Kidney (tissue), 14 donors: ENCODE results near the gene KRT33A. TPM values are rescaled to one million over a fixed set of nuclear protein-coding genes. Genes with fewer than 3 reads are reported as not detected.

Source experiments
- DNase-seq, 5 donors: peaks; one replicate each; pipeline ENCODE4 v3.0.0-alpha.2; 2013 to 2020
- FAIRE-seq: peaks from 2 replicates; lab custom pipeline; 2012; peaks lifted over from hg19 to GRCh38; lab: Jason Lieb, UNC
- H3K27ac ChIP-seq, 2 donors: one replicate each; pipeline ENCODE4 v1.7.0; 2013; ENCODE audit warnings: low read depth in 2 of 2, low read length in 2 of 2, inconsistent platforms in 1 of 2
- H3K27me3 ChIP-seq: one replicate; pipeline ENCODE4 v1.7.1; 2013; ENCODE audit warnings: low read length, inconsistent platforms; ENCODE audit not compliant: control insufficient read depth, insufficient read depth
- H3K36me3 ChIP-seq, 3 donors: one replicate each; pipeline versions ENCODE4 v1.7.0 to v1.7.1; 2013; ENCODE audit warnings: low read length in 3 of 3, control low read depth in 1 of 3, inconsistent platforms in 1 of 3; ENCODE audit not compliant: insufficient read depth in 3 of 3, control insufficient read depth in 2 of 3
- H3K4me1 ChIP-seq, 3 donors: one replicate each; pipeline versions ENCODE4 v1.7.0 to v1.7.1; 2013; ENCODE audit warnings: low read length in 3 of 3, inconsistent platforms in 1 of 3, low read depth in 1 of 3; ENCODE audit not compliant: control insufficient read depth in 2 of 3, insufficient read depth in 2 of 3
- H3K4me3 ChIP-seq, 3 donors: one replicate each; pipeline versions ENCODE4 v1.7.0 to v1.8.1; 2013; ENCODE audit warnings: low read length in 3 of 3, control low read depth in 1 of 3, inconsistent platforms in 1 of 3
- H3K9ac ChIP-seq, 3 donors: one replicate each; pipeline versions ENCODE4 v1.7.0 to v1.7.1; 2013; ENCODE audit warnings: low read length in 3 of 3, control low read depth in 1 of 3, inconsistent platforms in 1 of 3
- H3K9me3 ChIP-seq, 3 donors: one replicate each; pipeline versions ENCODE4 v1.7.0 to v1.7.1; 2013; ENCODE audit warnings: low read length in 3 of 3, control low read depth in 1 of 3, inconsistent platforms in 1 of 3; ENCODE audit not compliant: control insufficient read depth in 2 of 3, insufficient read depth in 1 of 3
- CTCF ChIP-seq: IDR thresholded peaks from 3 replicates; pipeline ENCODE4 v1.5.1; 2012; ENCODE audit warnings: mild to moderate bottlenecking, moderate library complexity, borderline replicate concordance; ENCODE audit not compliant: insufficient read depth; ENCODE audit errors: extremely low read depth
- intact Hi-C: fragments of 100-400 bp; cut with DNase I; formaldehyde crosslinking; loops from one replicate; pipeline ENCODE4 v1.11.1; 2022
- polyA plus RNA-seq: library from polyadenylated mRNA; stranded (reverse); fragments of 350-450 nt; fragmentation: Illumina TruSeq; extraction: RNeasy Lipid Tissue Mini Kit (QIAGEN cat#74804); gene quantifications from one replicate; pipeline ENCODE4 v1.2.3, GENCODE V29; 2014; ENCODE audit warnings: low read depth, low replicate concordance; ENCODE audit not compliant: insufficient read depth
- total RNA-seq: library from RNA; stranded (reverse); fragmentation: NEBNext Ultra II Directional; extraction: Animal tissue kit (Norgen Biotek cat#: 25700); gene quantifications from one replicate; pipeline ENCODE4 v1.2.1, GENCODE V29; 2021
- donor health status: control.
- donor health status: control.
- donor health status: control.
- donor health status: control.
- donor health status: control.
- donor health status: DM: yes; HTN: yes; CAD: no.
- donor health status: Normal renal cell carcinoma (clear cell type).

Gene KRT33A
- total and polyA plus RNA-seq, 2 donors from 2014 or later: not detected

DNA sequence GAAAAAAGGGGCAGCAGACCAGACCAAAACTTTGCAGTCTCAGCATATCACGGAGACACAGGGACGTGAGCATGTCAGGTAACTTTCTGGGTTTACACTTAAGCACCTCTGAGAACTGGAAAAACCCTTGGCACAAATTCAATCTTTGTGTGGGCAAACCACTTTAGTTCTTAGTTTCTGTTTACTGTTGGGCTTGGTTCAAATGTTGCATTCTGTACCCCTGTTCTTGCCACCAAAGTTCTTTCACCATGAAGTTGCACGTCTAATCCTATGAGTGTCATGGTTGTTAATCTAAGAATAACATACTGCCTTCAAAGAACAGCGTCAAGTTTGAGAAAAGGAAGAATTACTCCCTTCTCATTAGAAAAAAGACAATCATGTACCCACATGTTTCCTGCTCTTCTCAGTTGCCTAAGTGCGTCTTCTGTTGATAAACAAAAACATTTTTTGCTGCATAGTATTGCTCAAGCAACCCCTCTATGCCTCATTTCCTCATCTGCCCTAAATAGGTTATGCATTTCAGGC is 11.6 kb downstream of the KRT33A start:
- H3K9ac ChIP-seq: no peak overlapping the region
- DNase-seq (peak in 1 of 5 donors; percentile 37), FAIRE-seq (no peak)
- H3K4me1 ChIP-seq: peaks cover 0 to 2% (median 2%) of the 10 kb centered on the region in 3 donors
- H3K9me3 ChIP-seq: no peaks in the 10 kb centered on the region
- intact Hi-C loops: no loop called here
- H3K4me3 ChIP-seq: no peak overlapping the region
- H3K27me3 ChIP-seq: no peaks in the 10 kb centered on the region
- no peak for TF ChIP-seq CTCF
- H3K36me3 ChIP-seq: no peaks in the 10 kb centered on the region
- H3K27ac ChIP-seq: no peak overlapping the region

- TF ChIP-seq CTCF: no peak
- Histone ChIP-seq H3K4me3 (no peak overlapping the region), H3K9me3 (no peaks in the 10 kb centered on the region), H3K27me3 (no peaks in the 10 kb centered on the region), H3K4me1 (peaks cover 0 to 2% (median 0%) of the 10 kb centered on the region in 3 donors), H3K9ac (no peak overlapping the region), H3K36me3 (no peaks in the 10 kb centered on the region), H3K27ac (no peak overlapping the region)
- FAIRE-seq (no peak), DNase-seq (no peak)
- intact Hi-C loops: no loop called here
Observed at GRCh38 chr17:41335747-41336146, 14.9 kb downstream of the KRT33A start.

GRCh38 chr17:41334385-41335305 is 16.0 kb downstream of the KRT33A start:
- Histone ChIP-seq H3K9ac (no peak overlapping the region), H3K4me1 (no peaks in the 10 kb centered on the region), H3K27ac (no peak overlapping the region), H3K9me3 (no peaks in the 10 kb centered on the region), H3K27me3 (no peaks in the 10 kb centered on the region), H3K4me3 (no peak overlapping the region), H3K36me3 (no peaks in the 10 kb centered on the region)
- TF ChIP-seq CTCF: no peak
- FAIRE-seq (no peak), DNase-seq (no peak)
- intact Hi-C loops: no loop called here
